ENCODE measurements around the gene PPTC7. TPM values are rescaled to one million over a fixed set of nuclear protein-coding genes. Genes with fewer than 3 reads are reported as not detected.

PPTC7 gene
- total and polyA plus RNA-seq, 2 of the 4 experiments (the other 2 are of a cell fraction), result 4.1 to 6.8 TPM

DNA sequence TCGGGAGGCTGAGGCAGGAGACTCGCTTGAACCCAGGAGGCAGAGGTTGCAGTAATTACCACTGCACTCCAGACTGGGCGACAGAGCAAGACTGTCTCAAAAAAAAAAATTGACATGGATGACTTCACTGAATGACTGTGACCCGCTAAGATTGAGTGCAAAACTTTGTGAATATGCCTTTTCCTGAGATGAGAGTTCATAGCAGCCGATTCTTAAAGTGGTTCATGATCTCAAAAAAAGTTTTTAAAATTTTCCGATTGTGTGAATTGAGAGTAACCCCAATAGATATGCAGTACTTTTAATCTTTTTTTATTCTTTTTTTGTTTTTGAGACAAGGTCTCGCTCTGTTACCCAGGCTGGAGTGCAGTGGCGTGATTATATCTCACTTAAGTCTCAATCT lies 32.1 kb upstream of the PPTC7 start:
- Histone ChIP-seq H2BK20ac (ENCODE audit: low read depth, low read length) (no peak overlapping the region), H4K20me1 (ENCODE audit: insufficient read depth, low read length) (no peaks in the 10 kb centered on the region), H2AK5ac (ENCODE audit: low read depth, low read length) (no peak overlapping the region), H3K4me3 (ENCODE audit: insufficient read depth, low read depth, low read length) (no peak overlapping the region), H3K4ac (ENCODE audit: low read depth, low read length) (no peak overlapping the region), H4K8ac (ENCODE audit: low read depth in 2 of 2, low read length in 2 of 2) (no peak overlapping the region), H3K4me2 (ENCODE audit: low read depth, low read length) (no peak overlapping the region), H3K27me3 (ENCODE audit: control insufficient read depth, insufficient read depth, low read length) (no peaks in the 10 kb centered on the region), H4K5ac (ENCODE audit: low read depth, low read length) (no peak overlapping the region), H3K9ac (ENCODE audit: low read depth, low read length) (no peak overlapping the region), H3K56ac (ENCODE audit: extremely low read depth, insufficient read depth, low read length) (no peak overlapping the region), H3K23ac (ENCODE audit: low read depth, low read length) (no peak overlapping the region), H2BK120ac (ENCODE audit: low read depth, low read length) (no peak overlapping the region), H4K91ac (ENCODE audit: insufficient read depth, low read depth, low read length) (no peak overlapping the region), H3K9me3 (ENCODE audit: control insufficient read depth, insufficient read depth, low read length) (no peaks in the 10 kb centered on the region), H3K27ac (ENCODE audit: insufficient read depth, low read length) (no peak overlapping the region), H3K18ac (ENCODE audit: low read depth, low read length) (no peak overlapping the region), H3K79me1 (ENCODE audit: low read depth in 1 of 2, low read length in 2 of 2) (peaks cover 5 to 7% of the 10 kb centered on the region in 2 experiments), H2BK15ac (ENCODE audit: low read depth, low read length) (no peak overlapping the region), H3K36me3 (ENCODE audit: control insufficient read depth, insufficient read depth, low read length) (peaks cover 2% of the 10 kb centered on the region; the same call in 1 of the 2 replicates), H2AFZ (replicated peaks; ENCODE audit: low read length, poor library complexity) (no peak overlapping the region), H3K14ac (replicated peaks; ENCODE audit: low read depth, low read length) (no peak overlapping the region), H2BK5ac (ENCODE audit: low read depth, low read length, poor library complexity, severe bottlenecking) (no peak overlapping the region), H3K9me1 (ENCODE audit: insufficient read depth, low read length) (no peaks in the 10 kb centered on the region), H2AK9ac (replicated peaks; ENCODE audit: low read depth, low read length, poor library complexity) (no peak overlapping the region), H3K4me1 (ENCODE audit: control insufficient read depth, insufficient read depth, low read length) (no peaks in the 10 kb centered on the region)
- dilution Hi-C loops (cut with HindIII; ENCODE audit: low sequenced_read_pairs, unreplicated experiment) (no loop called here), in situ Hi-C loops (cut with MboI; ENCODE audit: low sequenced_read_pairs) (loop anchor here (10.0 kb wide), 1 partner anchor 270 kb away; no protein-coding TSS in a partner anchor), intact Hi-C loops (cut with micrococcal nuclease) (no loop called here)
- ATAC-seq (ENCODE audit: low read depth) (no peak), DNase-seq (no peak)
- 92% methylated on average over 2 of the region's 8 CpGs; no CpG with 5 or more reads in 1 of the 2 experiments for WGBS, 2 experiments (ENCODE audit: extremely low coverage in 2 of 2, insufficient read length in 1 of 2)
- POLR2A ChIA-PET (ENCODE audit: unreplicated experiment), result no interaction called here
- no peak for TF ChIP-seq CEBPB (IDR thresholded peaks at IDR 0.05; ENCODE audit: low read depth, low read length)
- TF ChIP-seq MAFK (IDR thresholded peaks at IDR 0.05; ENCODE audit: low read depth, low read length), result no peak
- TF ChIP-seq, protein P1, sequence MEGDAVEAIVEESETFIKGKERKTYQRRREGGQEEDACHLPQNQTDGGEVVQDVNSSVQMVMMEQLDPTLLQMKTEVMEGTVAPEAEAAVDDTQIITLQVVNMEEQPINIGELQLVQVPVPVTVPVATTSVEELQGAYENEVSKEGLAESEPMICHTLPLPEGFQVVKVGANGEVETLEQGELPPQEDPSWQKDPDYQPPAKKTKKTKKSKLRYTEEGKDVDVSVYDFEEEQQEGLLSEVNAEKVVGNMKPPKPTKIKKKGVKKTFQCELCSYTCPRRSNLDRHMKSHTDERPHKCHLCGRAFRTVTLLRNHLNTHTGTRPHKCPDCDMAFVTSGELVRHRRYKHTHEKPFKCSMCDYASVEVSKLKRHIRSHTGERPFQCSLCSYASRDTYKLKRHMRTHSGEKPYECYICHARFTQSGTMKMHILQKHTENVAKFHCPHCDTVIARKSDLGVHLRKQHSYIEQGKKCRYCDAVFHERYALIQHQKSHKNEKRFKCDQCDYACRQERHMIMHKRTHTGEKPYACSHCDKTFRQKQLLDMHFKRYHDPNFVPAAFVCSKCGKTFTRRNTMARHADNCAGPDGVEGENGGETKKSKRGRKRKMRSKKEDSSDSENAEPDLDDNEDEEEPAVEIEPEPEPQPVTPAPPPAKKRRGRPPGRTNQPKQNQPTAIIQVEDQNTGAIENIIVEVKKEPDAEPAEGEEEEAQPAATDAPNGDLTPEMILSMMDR (conservative IDR thresholded peaks at IDR 0.05; ENCODE audit: low read depth, low read length), result no peak
- BruUV-seq (replicated peaks), result no TSS peak
- CTCF ChIA-PET, result interaction anchor here (0.6 kb wide), 1 partner anchor 26 kb away, joined by 4 read pairs; no protein-coding TSS in a partner anchor
